ENCODE results near the gene DAZAP1. TPM values are rescaled to one million over a fixed set of nuclear protein-coding genes. Genes with fewer than 3 reads are reported as not detected.

Gene DAZAP1
- total and polyA plus RNA-seq, 2 of the 4 experiments (the other 2 are of a cell fraction), result 22.0 to 62.8 TPM

DNA sequence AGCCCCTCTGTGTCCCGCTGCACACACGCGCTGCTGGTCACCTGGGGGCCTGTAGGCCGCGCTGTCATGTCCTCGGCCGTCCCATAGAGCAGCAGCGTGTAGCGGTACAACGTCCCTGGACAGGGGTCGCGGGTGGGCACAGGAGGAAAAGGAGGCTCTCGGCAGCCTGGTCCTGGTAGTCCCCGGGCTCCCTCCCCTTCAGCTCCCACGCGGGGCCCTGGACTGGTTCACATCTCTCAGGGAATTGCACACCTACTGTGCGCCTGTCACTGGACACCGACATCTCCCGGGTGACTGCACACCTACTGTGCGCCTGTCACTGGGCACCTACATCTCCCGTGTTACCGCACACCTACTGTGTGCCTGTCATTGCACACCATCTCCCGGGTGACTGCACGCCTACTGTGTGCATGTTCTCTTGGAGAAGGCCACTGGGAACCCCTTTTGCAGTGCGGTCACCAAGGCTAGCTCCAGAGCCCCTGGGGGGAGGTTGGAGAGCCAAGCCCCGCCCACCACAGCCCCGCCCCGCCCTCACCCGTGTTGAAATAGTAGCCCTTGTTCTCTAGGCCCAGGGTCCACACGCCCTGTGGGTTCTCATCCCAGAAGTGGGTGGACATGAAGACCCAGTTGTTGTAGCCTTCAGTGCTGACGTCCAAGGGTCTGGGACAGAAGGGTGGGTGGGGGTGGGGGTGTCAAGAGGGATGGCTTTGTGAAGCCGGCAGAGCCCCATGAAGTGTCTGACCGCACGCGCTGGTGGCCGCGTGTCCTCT is 75.2 kb downstream of the DAZAP1 start:
- Histone ChIP-seq H4K8ac (ENCODE audit: low read depth in 2 of 2, low read length in 2 of 2) (no peak overlapping the region), H2BK5ac (ENCODE audit: low read depth, low read length, poor library complexity, severe bottlenecking) (no peak overlapping the region), H2AK5ac (ENCODE audit: low read depth, low read length) (no peak overlapping the region), H3K79me1 (ENCODE audit: low read depth in 1 of 2, low read length in 2 of 2) (peaks cover 6 to 11% of the 10 kb centered on the region in 2 experiments), H4K5ac (ENCODE audit: low read depth, low read length) (no peak overlapping the region), H2BK15ac (ENCODE audit: low read depth, low read length) (no peak overlapping the region), H3K18ac (ENCODE audit: low read depth, low read length) (no peak overlapping the region), H3K4me2 (ENCODE audit: low read depth, low read length) (no peak overlapping the region), H3K27ac (ENCODE audit: insufficient read depth, low read length) (no peak overlapping the region), H3K4ac (ENCODE audit: low read depth, low read length) (no peak overlapping the region), H3K14ac (replicated peaks; ENCODE audit: low read depth, low read length) (no peak overlapping the region), H3K4me1 (ENCODE audit: control insufficient read depth, insufficient read depth, low read length) (no peaks in the 10 kb centered on the region), H2BK120ac (ENCODE audit: low read depth, low read length) (no peak overlapping the region), H2AFZ (replicated peaks; ENCODE audit: low read length, poor library complexity) (peak overlapping the region; percentile 51), H3K9me3 (ENCODE audit: control insufficient read depth, insufficient read depth, low read length) (no peaks in the 10 kb centered on the region), H3K56ac (ENCODE audit: extremely low read depth, insufficient read depth, low read length) (no peak overlapping the region), H2AK9ac (replicated peaks; ENCODE audit: low read depth, low read length, poor library complexity) (no peak overlapping the region), H3K9me1 (ENCODE audit: insufficient read depth, low read length) (no peaks in the 10 kb centered on the region), H4K20me1 (ENCODE audit: insufficient read depth, low read length) (peaks cover 5% of the 10 kb centered on the region), H3K27me3 (ENCODE audit: control insufficient read depth, insufficient read depth, low read length) (no peaks in the 10 kb centered on the region), H3K23ac (ENCODE audit: low read depth, low read length) (no peak overlapping the region), H3K9ac (ENCODE audit: low read depth, low read length) (no peak overlapping the region), H4K91ac (ENCODE audit: insufficient read depth, low read depth, low read length) (no peak overlapping the region), H2BK20ac (ENCODE audit: low read depth, low read length) (no peak overlapping the region), H3K4me3 (ENCODE audit: insufficient read depth, low read depth, low read length) (no peak overlapping the region), H3K36me3 (ENCODE audit: control insufficient read depth, insufficient read depth, low read length) (no peaks in the 10 kb centered on the region)
- ATAC-seq (ENCODE audit: low read depth) (no peak), DNase-seq (no peak)
- TF ChIP-seq, protein P1, sequence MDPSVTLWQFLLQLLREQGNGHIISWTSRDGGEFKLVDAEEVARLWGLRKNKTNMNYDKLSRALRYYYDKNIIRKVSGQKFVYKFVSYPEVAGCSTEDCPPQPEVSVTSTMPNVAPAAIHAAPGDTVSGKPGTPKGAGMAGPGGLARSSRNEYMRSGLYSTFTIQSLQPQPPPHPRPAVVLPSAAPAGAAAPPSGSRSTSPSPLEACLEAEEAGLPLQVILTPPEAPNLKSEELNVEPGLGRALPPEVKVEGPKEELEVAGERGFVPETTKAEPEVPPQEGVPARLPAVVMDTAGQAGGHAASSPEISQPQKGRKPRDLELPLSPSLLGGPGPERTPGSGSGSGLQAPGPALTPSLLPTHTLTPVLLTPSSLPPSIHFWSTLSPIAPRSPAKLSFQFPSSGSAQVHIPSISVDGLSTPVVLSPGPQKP (IDR thresholded peaks at IDR 0.05; ENCODE audit: borderline replicate concordance, low read depth, low read length), result no peak
- TF ChIP-seq, protein P2, sequence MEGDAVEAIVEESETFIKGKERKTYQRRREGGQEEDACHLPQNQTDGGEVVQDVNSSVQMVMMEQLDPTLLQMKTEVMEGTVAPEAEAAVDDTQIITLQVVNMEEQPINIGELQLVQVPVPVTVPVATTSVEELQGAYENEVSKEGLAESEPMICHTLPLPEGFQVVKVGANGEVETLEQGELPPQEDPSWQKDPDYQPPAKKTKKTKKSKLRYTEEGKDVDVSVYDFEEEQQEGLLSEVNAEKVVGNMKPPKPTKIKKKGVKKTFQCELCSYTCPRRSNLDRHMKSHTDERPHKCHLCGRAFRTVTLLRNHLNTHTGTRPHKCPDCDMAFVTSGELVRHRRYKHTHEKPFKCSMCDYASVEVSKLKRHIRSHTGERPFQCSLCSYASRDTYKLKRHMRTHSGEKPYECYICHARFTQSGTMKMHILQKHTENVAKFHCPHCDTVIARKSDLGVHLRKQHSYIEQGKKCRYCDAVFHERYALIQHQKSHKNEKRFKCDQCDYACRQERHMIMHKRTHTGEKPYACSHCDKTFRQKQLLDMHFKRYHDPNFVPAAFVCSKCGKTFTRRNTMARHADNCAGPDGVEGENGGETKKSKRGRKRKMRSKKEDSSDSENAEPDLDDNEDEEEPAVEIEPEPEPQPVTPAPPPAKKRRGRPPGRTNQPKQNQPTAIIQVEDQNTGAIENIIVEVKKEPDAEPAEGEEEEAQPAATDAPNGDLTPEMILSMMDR (conservative IDR thresholded peaks at IDR 0.05; ENCODE audit: low read depth, low read length), result no peak
- TF ChIP-seq SMC3 (IDR thresholded peaks at IDR 0.05; ENCODE audit: low read depth, low read length), result no peak
- no peak for TF ChIP-seq MXI1 (IDR thresholded peaks at IDR 0.05; ENCODE audit: borderline replicate concordance, low read depth, low read length)
- no peak for TF ChIP-seq MAFK (IDR thresholded peaks at IDR 0.05; ENCODE audit: low read depth, low read length)
- no peak for TF ChIP-seq FOS (IDR thresholded peaks at IDR 0.05; ENCODE audit: low read depth, low read length)
- TF ChIP-seq CHD1 (IDR thresholded peaks at IDR 0.05; ENCODE audit: low read depth, low read length), result no peak
- TF ChIP-seq BHLHE40 (IDR thresholded peaks at IDR 0.05; ENCODE audit: low read depth, low read length), result no peak
- TF ChIP-seq POLR2A (IDR thresholded peaks at IDR 0.05; ENCODE audit: low read depth, low read length), result no peak
- TF ChIP-seq RFX5 (IDR thresholded peaks at IDR 0.05; ENCODE audit: low read depth, low read length), result no peak
- TF ChIP-seq RAD21 (IDR thresholded peaks at IDR 0.05; ENCODE audit: low read length), result no peak
- TF ChIP-seq, protein P3, sequence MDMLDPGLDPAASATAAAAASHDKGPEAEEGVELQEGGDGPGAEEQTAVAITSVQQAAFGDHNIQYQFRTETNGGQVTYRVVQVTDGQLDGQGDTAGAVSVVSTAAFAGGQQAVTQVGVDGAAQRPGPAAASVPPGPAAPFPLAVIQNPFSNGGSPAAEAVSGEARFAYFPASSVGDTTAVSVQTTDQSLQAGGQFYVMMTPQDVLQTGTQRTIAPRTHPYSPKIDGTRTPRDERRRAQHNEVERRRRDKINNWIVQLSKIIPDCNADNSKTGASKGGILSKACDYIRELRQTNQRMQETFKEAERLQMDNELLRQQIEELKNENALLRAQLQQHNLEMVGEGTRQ (IDR thresholded peaks at IDR 0.05; ENCODE audit: low read depth, low read length), result no peak
- no peak for TF ChIP-seq NFE2L2 (IDR thresholded peaks at IDR 0.05; ENCODE audit: low read depth, low read length)
- no peak for TF ChIP-seq MAZ (IDR thresholded peaks at IDR 0.05; ENCODE audit: borderline replicate concordance, low read depth, low read length)
- TF ChIP-seq CEBPB (IDR thresholded peaks at IDR 0.05; ENCODE audit: low read depth, low read length), result no peak
- no peak for TF ChIP-seq RCOR1 (IDR thresholded peaks at IDR 0.05; ENCODE audit: insufficient replicate concordance, low read length)
- intact Hi-C loops (cut with micrococcal nuclease), result no loop called here
- in situ Hi-C loops (cut with MboI; ENCODE audit: low sequenced_read_pairs), result no loop called here
- POLR2A ChIA-PET (ENCODE audit: unreplicated experiment), result no interaction called here
- BruUV-seq (replicated peaks), result no TSS peak
- WGBS, 2 experiments (ENCODE audit: extremely low coverage in 2 of 2, insufficient read length in 1 of 2), result 83% methylated on average over 17 of the region's 37 CpGs; no CpG with 5 or more reads in 1 of the 2 experiments
- dilution Hi-C loops (cut with HindIII; ENCODE audit: low sequenced_read_pairs, unreplicated experiment), result no loop called here
- CTCF ChIA-PET, result no interaction called here
